KMS-11 (cell line): ENCODE data around the gene DNMT3L.

Experiments
- H2AFZ ChIP-seq: fragments of 200-600 bp; sonication (generic); 2 replicates; pipeline ENCODE4 v1.6.1; 2016; ENCODE audit warnings: antibody characterized with exemption, mixed run types, low read depth
- H3K27ac ChIP-seq: fragments of 200-600 bp; sonication (generic); 2 replicates; pipeline ENCODE4 v1.6.1; 2016; ENCODE audit warnings: mild to moderate bottlenecking, mixed run types
- H3K27me3 ChIP-seq: fragments of 200-600 bp; sonication (generic); 2 replicates; pipeline ENCODE4 v1.6.1; 2017; ENCODE audit warnings: mild to moderate bottlenecking, low read depth, mixed run types, moderate library complexity; ENCODE audit not compliant: insufficient read depth
- H3K36me3 ChIP-seq: fragments of 200-600 bp; sonication (generic); 2 replicates; pipeline ENCODE4 v1.6.1; 2017; ENCODE audit warnings: mild to moderate bottlenecking, mixed run types; ENCODE audit not compliant: insufficient read depth
- H3K4me1 ChIP-seq: fragments of 200-600 bp; sonication (generic); 2 replicates; pipeline ENCODE4 v1.6.1; 2016; ENCODE audit warnings: mild to moderate bottlenecking, low read depth, mixed run types; ENCODE audit not compliant: poor library complexity, severe bottlenecking
- H3K4me2 ChIP-seq: fragments of 200-600 bp; sonication (generic); 2 replicates; pipeline ENCODE4 v1.7.0; 2016; ENCODE audit warnings: mild to moderate bottlenecking, mixed run types
- H3K4me3 ChIP-seq: fragments of 200-600 bp; sonication (generic); IDR thresholded peaks from 2 replicates; pipeline ENCODE4 v1.6.1; 2017; ENCODE audit warnings: low read depth, low read length, mixed read lengths; ENCODE audit not compliant: insufficient read depth
- H3K79me2 ChIP-seq: fragments of 200-600 bp; sonication (generic); 2 replicates; pipeline ENCODE4 v1.6.1; 2016; ENCODE audit warnings: low read depth, mixed run types; ENCODE audit not compliant: insufficient read depth
- H3K9ac ChIP-seq: fragments of 200-600 bp; sonication (generic); 2 replicates; pipeline ENCODE4 v1.6.1; 2016; ENCODE audit warnings: mild to moderate bottlenecking, mixed run types
- H4K20me1 ChIP-seq: fragments of 200-600 bp; sonication (generic); 2 replicates; pipeline ENCODE4 v1.6.1; 2016; ENCODE audit warnings: mild to moderate bottlenecking, mixed run types; ENCODE audit not compliant: insufficient read depth
- TF ChIP-seq, protein P1 (sequence below): fragments of 200-600 bp; sonication (generic); conservative IDR thresholded peaks from 2 replicates; pipeline ENCODE4 v1.6.1; 2017; ENCODE audit warnings: low read depth, mild to moderate bottlenecking, antibody characterized with exemption, low read length, moderate library complexity, mixed read lengths

The DNMT3L gene

DNA sequence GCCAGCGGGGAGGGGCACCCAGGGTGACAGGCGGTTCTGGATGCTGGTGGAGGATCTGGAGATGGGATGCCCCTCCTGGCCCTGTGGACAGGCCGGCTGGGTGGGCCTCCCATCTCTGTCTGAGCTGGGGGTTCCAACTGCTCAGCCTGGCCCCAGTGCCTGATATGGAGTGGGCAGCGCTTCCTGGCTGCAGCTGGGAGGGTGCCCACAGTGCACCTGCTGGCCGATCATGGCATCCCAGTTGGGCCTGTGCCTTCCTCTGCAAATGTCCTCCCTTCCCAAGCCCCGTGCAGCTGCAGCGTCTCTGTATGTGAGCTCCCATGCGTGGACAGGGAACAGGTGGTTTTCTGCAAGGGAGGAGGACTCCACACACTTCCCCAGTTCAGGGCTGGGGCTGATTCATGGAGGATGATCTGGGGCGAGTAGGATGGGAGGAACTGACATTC lies 40.3 kb upstream of the DNMT3L start:
- Histone ChIP-seq H4K20me1 (no peaks in the 10 kb centered on the region), H3K4me2 (peak overlapping the region; percentile 95; the same call in 1 of the 2 replicates), H3K27ac (no peak overlapping the region), H2AFZ (no peak overlapping the region), H3K36me3 (no peaks in the 10 kb centered on the region), H3K4me3 (no peak overlapping the region), H3K79me2 (peaks cover 52% of the 10 kb centered on the region), H3K27me3 (no peaks in the 10 kb centered on the region), H3K9ac (no peak overlapping the region), H3K4me1 (peaks cover 39% of the 10 kb centered on the region)
- TF ChIP-seq, protein P1, sequence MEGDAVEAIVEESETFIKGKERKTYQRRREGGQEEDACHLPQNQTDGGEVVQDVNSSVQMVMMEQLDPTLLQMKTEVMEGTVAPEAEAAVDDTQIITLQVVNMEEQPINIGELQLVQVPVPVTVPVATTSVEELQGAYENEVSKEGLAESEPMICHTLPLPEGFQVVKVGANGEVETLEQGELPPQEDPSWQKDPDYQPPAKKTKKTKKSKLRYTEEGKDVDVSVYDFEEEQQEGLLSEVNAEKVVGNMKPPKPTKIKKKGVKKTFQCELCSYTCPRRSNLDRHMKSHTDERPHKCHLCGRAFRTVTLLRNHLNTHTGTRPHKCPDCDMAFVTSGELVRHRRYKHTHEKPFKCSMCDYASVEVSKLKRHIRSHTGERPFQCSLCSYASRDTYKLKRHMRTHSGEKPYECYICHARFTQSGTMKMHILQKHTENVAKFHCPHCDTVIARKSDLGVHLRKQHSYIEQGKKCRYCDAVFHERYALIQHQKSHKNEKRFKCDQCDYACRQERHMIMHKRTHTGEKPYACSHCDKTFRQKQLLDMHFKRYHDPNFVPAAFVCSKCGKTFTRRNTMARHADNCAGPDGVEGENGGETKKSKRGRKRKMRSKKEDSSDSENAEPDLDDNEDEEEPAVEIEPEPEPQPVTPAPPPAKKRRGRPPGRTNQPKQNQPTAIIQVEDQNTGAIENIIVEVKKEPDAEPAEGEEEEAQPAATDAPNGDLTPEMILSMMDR: no peak

DNA sequence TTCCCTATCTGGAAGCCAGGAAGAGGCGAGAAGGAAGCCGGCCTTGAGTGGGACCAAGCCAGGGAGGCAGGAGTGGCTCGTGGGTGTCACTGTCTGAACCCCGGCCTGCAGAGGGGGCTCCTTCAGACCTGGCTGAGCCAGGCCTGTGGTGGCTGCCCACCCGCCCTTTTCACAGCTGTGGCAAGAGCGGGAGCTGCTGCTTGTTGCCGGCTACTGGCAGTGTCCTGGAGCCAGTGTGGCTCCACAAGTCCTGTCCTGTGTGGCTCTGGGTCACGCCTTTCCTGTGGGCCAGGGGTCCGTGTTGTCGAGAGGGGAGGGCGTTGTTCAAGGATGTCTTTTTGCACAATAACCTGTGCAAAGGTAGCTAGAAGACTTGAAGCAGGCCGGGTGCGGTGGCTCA lies 39.4 kb upstream of the DNMT3L start:
- peaks cover 46% of the 10 kb centered on the region for H3K79me2 ChIP-seq
- H3K36me3 ChIP-seq: no peaks in the 10 kb centered on the region
- peaks cover 43% of the 10 kb centered on the region for H3K4me1 ChIP-seq
- peak overlapping the region; percentile 72; the same call in 1 of the 2 replicates for H3K9ac ChIP-seq
- no peaks in the 10 kb centered on the region for H3K27me3 ChIP-seq
- no peaks in the 10 kb centered on the region for H4K20me1 ChIP-seq
- TF ChIP-seq, protein P1: no peak
- H3K4me2 ChIP-seq: peak overlapping the region; percentile 95
- no peak overlapping the region for H3K4me3 ChIP-seq
- H2AFZ ChIP-seq: no peak overlapping the region
- no peak overlapping the region; the same call in 1 of the 2 replicates for H3K27ac ChIP-seq

DNA sequence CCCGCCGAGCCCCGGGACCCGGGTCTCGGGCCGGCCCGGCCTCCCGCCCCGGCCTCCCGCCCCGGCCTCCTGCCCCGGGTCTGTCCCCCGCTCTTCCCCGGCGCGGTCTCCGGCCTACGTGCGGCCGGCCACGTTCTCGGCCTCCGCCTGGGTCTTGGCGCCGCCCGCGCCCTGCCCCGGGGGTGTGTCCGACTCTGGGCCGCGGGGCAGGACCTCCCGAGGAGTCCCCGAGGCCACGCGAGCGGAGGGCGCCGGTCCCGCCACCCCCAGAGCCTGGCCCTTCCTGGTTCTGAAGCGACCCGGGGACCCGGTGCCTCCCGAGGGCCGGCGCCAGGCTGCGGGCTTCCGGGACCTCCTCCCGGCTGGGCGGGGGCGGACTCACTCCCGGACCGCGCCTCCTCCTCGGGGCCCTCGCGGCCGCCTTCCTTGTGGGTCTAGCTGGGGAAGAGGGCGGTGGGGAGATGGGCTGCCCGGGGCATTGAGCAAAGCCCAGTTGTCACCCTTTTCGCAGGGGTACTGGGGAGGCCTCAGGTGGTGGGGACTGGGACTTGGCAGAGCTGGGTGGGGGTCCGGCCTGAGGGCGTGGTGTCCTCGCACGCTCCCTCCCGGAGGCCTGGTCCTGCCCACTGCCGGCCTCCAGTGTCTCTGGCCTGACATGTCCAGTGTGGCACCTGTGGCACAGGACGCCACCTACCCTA lies 38.7 kb upstream of the DNMT3L start:
- peak overlapping the region; percentile 95 for H3K4me2 ChIP-seq
- no peaks in the 10 kb centered on the region for H3K27me3 ChIP-seq
- H3K4me1 ChIP-seq: peaks cover 51% of the 10 kb centered on the region
- H3K27ac ChIP-seq: peak overlapping the region; percentile 61
- no peaks in the 10 kb centered on the region for H4K20me1 ChIP-seq
- H3K36me3 ChIP-seq: no peaks in the 10 kb centered on the region
- H3K4me3 ChIP-seq: no peak overlapping the region
- peak overlapping the region; percentile 72 for H3K9ac ChIP-seq
- H3K79me2 ChIP-seq: peaks cover 39% of the 10 kb centered on the region
- H2AFZ ChIP-seq: no peak overlapping the region
- TF ChIP-seq, protein P1: no peak

DNA sequence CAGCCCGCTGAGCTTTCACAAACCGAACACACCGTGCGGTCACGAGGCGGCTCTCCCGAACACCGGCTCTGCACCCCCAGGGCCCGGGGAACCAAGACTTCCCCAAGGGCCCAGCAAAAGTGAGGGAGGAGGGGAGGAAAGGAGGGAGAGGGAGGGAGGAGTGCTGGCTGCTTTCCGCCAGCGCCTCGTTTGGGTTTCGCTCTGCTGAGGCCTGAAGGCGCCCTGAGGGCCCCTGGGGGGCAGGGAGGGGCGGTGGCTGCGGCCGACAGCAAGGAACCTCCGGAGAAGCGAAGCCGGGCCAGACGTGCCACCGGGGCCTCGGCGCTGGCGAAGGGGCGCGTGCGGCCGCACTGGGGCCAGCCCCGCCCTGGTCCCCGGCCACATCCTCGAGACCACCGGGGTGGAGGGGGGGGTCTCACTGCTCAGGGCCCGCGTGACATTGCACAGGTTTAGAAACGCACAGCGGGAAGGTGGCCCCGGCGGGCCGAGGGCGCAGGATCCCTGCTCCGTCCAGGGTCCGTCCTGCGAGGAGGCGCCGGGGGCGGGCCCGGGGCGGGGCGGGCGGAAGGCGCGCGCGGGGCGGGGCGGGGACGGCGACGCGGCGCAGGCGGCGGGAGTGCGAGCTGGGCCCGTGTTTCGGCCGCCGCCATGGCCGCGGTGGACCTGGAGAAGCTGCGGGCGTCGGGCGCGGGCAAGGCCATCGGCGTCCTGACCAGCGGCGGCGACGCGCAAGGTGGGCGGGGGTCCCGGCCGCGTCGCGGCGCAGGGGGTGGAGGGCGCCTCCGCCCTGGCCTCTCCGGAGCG lies 38.0 kb upstream of the DNMT3L start, which contains the start of gene PFKL:
Gene PFKL (plus strand): TSS at position 596 of the 804 bp plus-strand sequence. CDS start 53 bp downstream, at position 649.
- Histone ChIP-seq H3K4me1 (peaks cover 52% of the 10 kb centered on the region), H2AFZ (peak within 1 kb of the TSS; percentile 48; the same call in 1 of the 2 replicates)
- TF ChIP-seq, protein P1: no peak

More for the DNA sequence above, 38.0 kb upstream of the DNMT3L start, which contains the start of gene PFKL:
- Histone ChIP-seq H3K27ac (peak within 1 kb of the TSS; percentile 88), H3K79me2 (peaks cover 39% of the 10 kb centered on the region), H4K20me1 (no peaks in the 10 kb centered on the region), H3K4me2 (peak within 1 kb of the TSS; percentile 95), H3K9ac (peak within 1 kb of the TSS; percentile 77), H3K4me3 (no peak within 1 kb of the TSS), H3K27me3 (no peaks in the 10 kb centered on the region), H3K36me3 (no peaks in the 10 kb centered on the region)
